Inflammatory macrophage treated with lipopolysaccharide for 1 hour (primary cell): ENCODE results near the gene INSC.

ENCODE experiments used
- DNase-seq, 2 donors: peaks; one replicate each; pipeline ENCODE4 v3.0.0-alpha.2; 2020 to 2022

Gene INSC

GRCh38 chr11:15224466-15224865, 109.7 kb downstream of the INSC start:
- DNase-seq = no peak

- no peak for DNase-seq
Observed at GRCh38 chr11:15227011-15227410, 112.3 kb downstream of the INSC start.

GRCh38 chr11:15228331-15228849, 113.7 kb downstream of the INSC start:
- DNase-seq = no peak

GRCh38 chr11:15229069-15229468, 114.3 kb downstream of the INSC start:
- no peak for DNase-seq

- DNase-seq = no peak
Observed at GRCh38 chr11:15232496-15232895, 117.8 kb downstream of the INSC start.

- DNase-seq = no peak
Observed at GRCh38 chr11:15233371-15234165, 118.8 kb downstream of the INSC start.

- no peak for DNase-seq
Observed at GRCh38 chr11:15234796-15235195, 120.1 kb downstream of the INSC start.

GRCh38 chr11:15236559-15236958, 121.8 kb downstream of the INSC start:
- DNase-seq = no peak

GRCh38 chr11:15238856-15239255, 124.1 kb downstream of the INSC start:
- DNase-seq = no peak

- no peak for DNase-seq
Observed at GRCh38 chr11:15248749-15249148, 134.0 kb downstream of the INSC start.

GRCh38 chr11:15258433-15259165, 143.9 kb downstream of the INSC start:
- DNase-seq = no peak

- DNase-seq = no peak
Observed at GRCh38 chr11:15266999-15267398, 152.3 kb downstream of the INSC start.

- DNase-seq = no peak
Observed at GRCh38 chr11:15268598-15268997, 153.9 kb downstream of the INSC start.

GRCh38 chr11:15275141-15275540, 160.4 kb downstream of the INSC start:
- DNase-seq = no peak

- no peak for DNase-seq
Observed at GRCh38 chr11:15276621-15277020, 161.9 kb downstream of the INSC start.

GRCh38 chr11:15278128-15278527, 163.4 kb downstream of the INSC start:
- DNase-seq = no peak

- no peak for DNase-seq
Observed at GRCh38 chr11:15280393-15280792, 165.7 kb downstream of the INSC start.

- no peak for DNase-seq
Observed at GRCh38 chr11:15282754-15283153, 168.0 kb downstream of the INSC start.

GRCh38 chr11:15286465-15286864, 171.7 kb downstream of the INSC start:
- no peak for DNase-seq

- no peak for DNase-seq
Observed at GRCh38 chr11:15288863-15289262, 174.1 kb downstream of the INSC start.

GRCh38 chr11:15289723-15290122, 175.0 kb downstream of the INSC start:
- DNase-seq = no peak

GRCh38 chr11:15291885-15292284, 177.2 kb downstream of the INSC start:
- DNase-seq = no peak

- no peak for DNase-seq
Observed at GRCh38 chr11:15293975-15294620, 179.4 kb downstream of the INSC start.

GRCh38 chr11:15295695-15296094, 181.0 kb downstream of the INSC start:
- no peak for DNase-seq
